ENCODE measurements around the gene RAB28. TPM values are rescaled to one million over a fixed set of nuclear protein-coding genes. Genes with fewer than 3 reads are reported as not detected.

The RAB28 gene
- total and polyA plus RNA-seq, 9 of the 15 experiments (the other 6 are each of a cell fraction or from before 2014, with no cell fraction given) = 6.7 to 40.4 (median 23.0) TPM

DNA sequence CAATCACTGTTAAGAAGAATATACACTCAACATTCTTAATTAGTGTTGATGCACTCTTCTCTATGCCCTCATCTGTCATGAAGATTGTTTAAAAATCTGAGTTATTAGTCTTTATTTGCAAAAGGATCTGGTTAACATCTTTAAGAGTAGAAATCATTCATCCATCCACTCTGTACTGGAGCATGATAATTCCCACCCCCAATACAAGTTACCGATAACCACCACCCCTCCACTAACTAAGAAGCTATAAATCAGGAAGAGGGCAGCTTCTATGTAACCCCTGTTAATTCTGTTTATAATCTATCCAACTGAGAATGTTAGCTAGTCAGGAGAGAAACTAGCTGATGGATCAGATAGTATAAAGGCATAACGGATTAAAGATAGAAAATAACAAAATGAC, 34.5 kb downstream of the RAB28 start:
- FAIRE-seq = no peak
- 58% methylated on average over 2 of the region's 2 CpGs for WGBS (ENCODE audit: insufficient coverage, low coverage, missing lambda C conversion rate)
- BruUV-seq (replicated peaks) = no TSS peak

More for the DNA sequence above, 34.5 kb downstream of the RAB28 start:
- Histone ChIP-seq H3K9ac (ENCODE audit: insufficient read depth in 1 of 2, low read depth in 2 of 2, low read length in 2 of 2) (no peak overlapping the region), H3K79me2 (ENCODE audit: control insufficient read depth, insufficient read depth, low read length) (no peaks in the 10 kb centered on the region), H3K4me3 (no peak overlapping the region), H2AFZ (ENCODE audit: low read depth, low read length) (no peak overlapping the region), H3K27ac (ENCODE audit: extremely low read depth, low read depth, low read length) (no peak overlapping the region), H3K9me1 (ENCODE audit: control insufficient read depth, insufficient read depth, low read length) (no peaks in the 10 kb centered on the region), H3K27me3 (ENCODE audit: control insufficient read depth in 2 of 2, insufficient read depth in 2 of 2, low read length in 2 of 2) (no peaks in the 10 kb centered on the region), H4K20me1 (replicated peaks; ENCODE audit: control insufficient read depth, insufficient read depth, low read length) (no peaks in the 10 kb centered on the region), H3K4me1 (replicated peaks in 1 of 2; ENCODE audit: control insufficient read depth in 2 of 2, insufficient read depth in 2 of 2, low read length in 2 of 2) (no peaks in the 10 kb centered on the region), H3K36me3 (ENCODE audit: control insufficient read depth, insufficient read depth, low read length) (peaks cover 9% of the 10 kb centered on the region; the same call in 1 of the 3 replicates), H3K4me2 (ENCODE audit: insufficient read depth, low read length) (no peak overlapping the region), H3K9me3 (replicated peaks; ENCODE audit: control insufficient read depth, insufficient read depth, low read depth, low read length) (no peaks in the 10 kb centered on the region)
- TF ChIP-seq ZNF184 (CRISPR knock-in tag; IDR thresholded peaks at IDR 0.05) = no peak
- TF ChIP-seq HDAC3 (IDR thresholded peaks at IDR 0.05; ENCODE audit: borderline replicate concordance, partially characterized antibody) = no peak
- TF ChIP-seq CBX2 (IDR thresholded peaks at IDR 0.05; ENCODE audit: insufficient read depth, low read length, poor library complexity, severe bottlenecking) = no peak
- TF ChIP-seq, protein P1, sequence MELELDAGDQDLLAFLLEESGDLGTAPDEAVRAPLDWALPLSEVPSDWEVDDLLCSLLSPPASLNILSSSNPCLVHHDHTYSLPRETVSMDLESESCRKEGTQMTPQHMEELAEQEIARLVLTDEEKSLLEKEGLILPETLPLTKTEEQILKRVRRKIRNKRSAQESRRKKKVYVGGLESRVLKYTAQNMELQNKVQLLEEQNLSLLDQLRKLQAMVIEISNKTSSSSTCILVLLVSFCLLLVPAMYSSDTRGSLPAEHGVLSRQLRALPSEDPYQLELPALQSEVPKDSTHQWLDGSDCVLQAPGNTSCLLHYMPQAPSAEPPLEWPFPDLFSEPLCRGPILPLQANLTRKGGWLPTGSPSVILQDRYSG (tag; conservative IDR thresholded peaks at IDR 0.05; ENCODE audit: low read depth) = no peak
- ATAC-seq (no peak), DNase-seq (ENCODE audit: extremely low read depth in 1 of 4, low spot score in 3 of 4) (no peak)
- intact Hi-C loops (cut with micrococcal nuclease) = no loop called here
- in situ Hi-C loops (cut with MboI) = no loop called here
- ChIA-PET POLR2A (no interaction called here), CTCF (ENCODE audit: low intra/inter-chr PET ratio) (no interaction called here)
